ENCODE data around the gene GPR55.
"Not testable (repeated sequence)": the region's sequence is repeated elsewhere in the genome, so short reads cannot be mapped to it uniquely, and the experiment has no call there.

The GPR55 gene

GRCh38 chr2:230941202-230942180, 16.4 kb upstream of the GPR55 start:
- Histone ChIP-seq H3K4me1 (ENCODE audit: control insufficient read depth, insufficient read depth, low read length) (no peaks in the 10 kb centered on the region), H3K27ac (ENCODE audit: insufficient read depth, low read depth, low read length, poor library complexity, severe bottlenecking) (no peak overlapping the region), H3K36me3 (ENCODE audit: control insufficient read depth, insufficient read depth, low read length) (no peaks in the 10 kb centered on the region), H3K4me3 (ENCODE audit: insufficient read depth, low read depth, low read length) (no peak overlapping the region), H3K27me3 (ENCODE audit: control insufficient read depth, insufficient read depth, low read length, poor library complexity, severe bottlenecking) (no peaks in the 10 kb centered on the region), H3K9me3 (ENCODE audit: control insufficient read depth, low read length) (peaks cover 5% of the 10 kb centered on the region)
- 85 to 88% methylated on average over 14 of the region's 14 CpGs for WGBS, 2 experiments

GRCh38 chr2:230940471-230940815, 15.4 kb upstream of the GPR55 start:
- Histone ChIP-seq H3K4me3 (ENCODE audit: insufficient read depth, low read depth, low read length) (no peak overlapping the region), H3K4me1 (ENCODE audit: control insufficient read depth, insufficient read depth, low read length) (no peaks in the 10 kb centered on the region), H3K9me3 (ENCODE audit: control insufficient read depth, low read length) (peaks cover 6% of the 10 kb centered on the region), H3K27ac (ENCODE audit: insufficient read depth, low read depth, low read length, poor library complexity, severe bottlenecking) (no peak overlapping the region), H3K36me3 (ENCODE audit: control insufficient read depth, insufficient read depth, low read length) (no peaks in the 10 kb centered on the region), H3K27me3 (ENCODE audit: control insufficient read depth, insufficient read depth, low read length, poor library complexity, severe bottlenecking) (no peaks in the 10 kb centered on the region)
- WGBS, 2 experiments: 93 to 95% methylated on average over 9 of the region's 9 CpGs

GRCh38 chr2:230939691-230940470, 14.8 kb upstream of the GPR55 start:
- no peak overlapping the region for H3K4me3 ChIP-seq (ENCODE audit: insufficient read depth, low read depth, low read length)
- peaks cover under 1% of the 10 kb centered on the region for H3K4me1 ChIP-seq (ENCODE audit: control insufficient read depth, insufficient read depth, low read length)
- no peaks in the 10 kb centered on the region for H3K36me3 ChIP-seq (ENCODE audit: control insufficient read depth, insufficient read depth, low read length)
- no peaks in the 10 kb centered on the region for H3K27me3 ChIP-seq (ENCODE audit: control insufficient read depth, insufficient read depth, low read length, poor library complexity, severe bottlenecking)
- 91% methylated on average over 18 of the region's 18 CpGs for WGBS, 2 experiments
- peaks cover 6% of the 10 kb centered on the region for H3K9me3 ChIP-seq (ENCODE audit: control insufficient read depth, low read length)
- H3K27ac ChIP-seq (ENCODE audit: insufficient read depth, low read depth, low read length, poor library complexity, severe bottlenecking): no peak overlapping the region

- Histone ChIP-seq H3K4me1 (ENCODE audit: control insufficient read depth, insufficient read depth, low read length) (peaks cover 5% of the 10 kb centered on the region), H3K27me3 (ENCODE audit: control insufficient read depth, insufficient read depth, low read length, poor library complexity, severe bottlenecking) (no peaks in the 10 kb centered on the region), H3K27ac (ENCODE audit: insufficient read depth, low read depth, low read length, poor library complexity, severe bottlenecking) (no peak overlapping the region), H3K4me3 (ENCODE audit: insufficient read depth, low read depth, low read length) (no peak overlapping the region), H3K9me3 (ENCODE audit: control insufficient read depth, low read length) (peaks cover 6% of the 10 kb centered on the region), H3K36me3 (ENCODE audit: control insufficient read depth, insufficient read depth, low read length) (no peaks in the 10 kb centered on the region)
- WGBS, 2 experiments: 89 to 95% methylated on average over 7 of the region's 7 CpGs
Observed at GRCh38 chr2:230939066-230939591, 14.1 kb upstream of the GPR55 start.

GRCh38 chr2:230938516-230939065, 13.5 kb upstream of the GPR55 start:
- 88 to 89% methylated on average over 12 of the region's 12 CpGs for WGBS, 2 experiments
- H3K9me3 ChIP-seq (ENCODE audit: control insufficient read depth, low read length): peaks cover 6% of the 10 kb centered on the region

GRCh38 chr2:230938098-230938497, 13.1 kb upstream of the GPR55 start:
- Histone ChIP-seq H3K4me3 (ENCODE audit: insufficient read depth, low read depth, low read length) (no peak overlapping the region), H3K27ac (ENCODE audit: insufficient read depth, low read depth, low read length, poor library complexity, severe bottlenecking) (no peak overlapping the region), H3K4me1 (ENCODE audit: control insufficient read depth, insufficient read depth, low read length) (peaks cover 8% of the 10 kb centered on the region), H3K27me3 (ENCODE audit: control insufficient read depth, insufficient read depth, low read length, poor library complexity, severe bottlenecking) (no peaks in the 10 kb centered on the region), H3K36me3 (ENCODE audit: control insufficient read depth, insufficient read depth, low read length) (no peaks in the 10 kb centered on the region), H3K9me3 (ENCODE audit: control insufficient read depth, low read length) (peaks cover 6% of the 10 kb centered on the region)
- WGBS, 2 experiments: 93 to 100% methylated on average over 1 to 2 of the region's 3 CpGs

More at GRCh38 chr2:230938516-230939065, 13.5 kb upstream of the GPR55 start:
- H3K27me3 ChIP-seq (ENCODE audit: control insufficient read depth, insufficient read depth, low read length, poor library complexity, severe bottlenecking): no peaks in the 10 kb centered on the region
- H3K4me3 ChIP-seq (ENCODE audit: insufficient read depth, low read depth, low read length): no peak overlapping the region
- no peaks in the 10 kb centered on the region for H3K36me3 ChIP-seq (ENCODE audit: control insufficient read depth, insufficient read depth, low read length)
- H3K27ac ChIP-seq (ENCODE audit: insufficient read depth, low read depth, low read length, poor library complexity, severe bottlenecking): no peak overlapping the region
- peaks cover 5% of the 10 kb centered on the region for H3K4me1 ChIP-seq (ENCODE audit: control insufficient read depth, insufficient read depth, low read length)

- peaks cover 13% of the 10 kb centered on the region for H3K4me1 ChIP-seq (ENCODE audit: control insufficient read depth, insufficient read depth, low read length)
- H3K9me3 ChIP-seq (ENCODE audit: control insufficient read depth, low read length): peaks cover 6% of the 10 kb centered on the region
- H3K36me3 ChIP-seq (ENCODE audit: control insufficient read depth, insufficient read depth, low read length): no peaks in the 10 kb centered on the region
- WGBS, 2 experiments: 92 to 96% methylated on average over 3 to 4 of the region's 4 CpGs
- no peak overlapping the region for H3K27ac ChIP-seq (ENCODE audit: insufficient read depth, low read depth, low read length, poor library complexity, severe bottlenecking)
- H3K27me3 ChIP-seq (ENCODE audit: control insufficient read depth, insufficient read depth, low read length, poor library complexity, severe bottlenecking): no peaks in the 10 kb centered on the region
- H3K4me3 ChIP-seq (ENCODE audit: insufficient read depth, low read depth, low read length): no peak overlapping the region
Observed at GRCh38 chr2:230937362-230937761, 12.3 kb upstream of the GPR55 start.

GRCh38 chr2:230936243-230936642, 11.2 kb upstream of the GPR55 start:
- not testable (repeated sequence) for H3K36me3 ChIP-seq (ENCODE audit: control insufficient read depth, insufficient read depth, low read length); H3K4me3 ChIP-seq (ENCODE audit: insufficient read depth, low read depth, low read length); H3K27ac ChIP-seq (ENCODE audit: insufficient read depth, low read depth, low read length, poor library complexity, severe bottlenecking); H3K27me3 ChIP-seq (ENCODE audit: control insufficient read depth, insufficient read depth, low read length, poor library complexity, severe bottlenecking); H3K9me3 ChIP-seq (ENCODE audit: control insufficient read depth, low read length)
- H3K4me1 ChIP-seq (ENCODE audit: control insufficient read depth, insufficient read depth, low read length): peaks cover 13% of the 10 kb centered on the region
- 89 to 93% methylated on average over 6 of the region's 6 CpGs for WGBS, 2 experiments

- no peak overlapping the region for H3K4me3 ChIP-seq (ENCODE audit: insufficient read depth, low read depth, low read length)
- no peaks in the 10 kb centered on the region for H3K27me3 ChIP-seq (ENCODE audit: control insufficient read depth, insufficient read depth, low read length, poor library complexity, severe bottlenecking)
- H3K4me1 ChIP-seq (ENCODE audit: control insufficient read depth, insufficient read depth, low read length): peaks cover 13% of the 10 kb centered on the region
- no peaks in the 10 kb centered on the region for H3K36me3 ChIP-seq (ENCODE audit: control insufficient read depth, insufficient read depth, low read length)
- peaks cover 6% of the 10 kb centered on the region for H3K9me3 ChIP-seq (ENCODE audit: control insufficient read depth, low read length)
- WGBS, 2 experiments: 89% methylated on average over 9 of the region's 9 CpGs
- H3K27ac ChIP-seq (ENCODE audit: insufficient read depth, low read depth, low read length, poor library complexity, severe bottlenecking): no peak overlapping the region
Observed at GRCh38 chr2:230935130-230935430, 10.0 kb upstream of the GPR55 start.
